Activated naive CD4-positive, alpha-beta T cell treated with anti-CD3 and anti-CD28 coated beads for 36 hours (primary cell): ENCODE measurements around the gene RFX7. TPM values are rescaled to one million over a fixed set of nuclear protein-coding genes. Genes with fewer than 3 reads are reported as not detected.

ENCODE experiments used
- total RNA-seq, 2 experiments: library from RNA; stranded (reverse); gene quantifications; one replicate each; pipeline ENCODE4 v1.2.3, GENCODE V29; 2021

RFX7 gene
- total RNA-seq, 2 experiments from 2014 or later = 22.8 to 26.6 TPM

Other genes with a start within 250 kb of the RFX7 start
- gene TEX9, start 121.5 kb upstream of the RFX7 start, total RNA-seq = 1 to 10 TPM; 1.1 to 1.4 TPM
- under 1 TPM; 0.57 to 0.67 TPM for gene MNS1, start 221.3 kb upstream of the RFX7 start, total RNA-seq